ELF-1 (cell line): ENCODE data around the gene TTC32.
A peak's percentile ranks its signal among the peaks of the same experiment; 100 is the strongest.
"Not testable (repeated sequence)": the region's sequence is repeated elsewhere in the genome, so short reads cannot be mapped to it uniquely, and the experiment has no call there.

ENCODE experiments used
- DNase-seq: peaks from one replicate; pipeline ENCODE4 v3.0.0-alpha.2; 2016; ENCODE audit warnings: low read depth, low spot score

TTC32 gene

DNA sequence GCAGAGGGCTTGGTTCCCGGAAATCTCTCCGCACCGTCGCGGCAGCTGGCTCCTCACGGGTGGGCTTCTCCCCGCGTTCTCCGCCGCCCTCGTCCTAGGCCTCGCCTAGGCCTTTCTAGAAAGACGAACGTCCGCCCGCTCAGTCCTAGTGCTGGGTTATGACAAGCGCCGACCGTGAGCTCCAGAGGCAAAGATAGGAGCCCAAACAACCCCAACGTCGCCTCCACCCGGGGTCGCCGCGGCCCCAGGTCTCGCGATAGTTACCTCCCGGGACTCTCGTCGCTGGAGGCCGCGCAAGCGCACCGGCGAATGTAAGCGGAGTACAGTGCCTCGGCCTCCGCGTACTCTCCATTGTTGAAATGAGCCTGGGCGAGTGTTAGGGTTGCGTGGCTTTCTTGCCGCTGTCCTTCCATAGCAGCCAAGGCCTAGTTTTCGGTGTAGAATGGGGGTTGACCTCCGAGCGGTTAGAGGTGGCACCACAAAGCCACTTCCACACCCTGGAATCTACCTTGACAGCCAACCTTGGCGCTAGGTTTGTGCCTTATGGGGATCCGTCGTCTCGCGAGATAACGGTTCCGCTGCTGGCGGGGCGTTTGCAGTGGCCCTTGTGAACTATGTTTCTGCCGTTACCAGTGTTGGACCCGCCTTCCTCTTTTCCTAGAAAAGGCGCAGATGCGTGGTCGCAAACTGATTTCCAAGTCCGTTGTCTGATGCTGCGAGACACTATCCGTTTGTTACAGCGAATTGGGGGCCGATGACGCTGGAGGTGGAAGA is at the start of gene TTC32:
TTC32 (minus strand) TSS at position 542 of the 774 bp plus-strand sequence; CDS start at position 413, 129 bp downstream.
- peak; percentile 95 for DNase-seq

GRCh38 chr2:19949071-19949470 is 47.3 kb upstream of the TTC32 start:
- no peak for DNase-seq

DNA sequence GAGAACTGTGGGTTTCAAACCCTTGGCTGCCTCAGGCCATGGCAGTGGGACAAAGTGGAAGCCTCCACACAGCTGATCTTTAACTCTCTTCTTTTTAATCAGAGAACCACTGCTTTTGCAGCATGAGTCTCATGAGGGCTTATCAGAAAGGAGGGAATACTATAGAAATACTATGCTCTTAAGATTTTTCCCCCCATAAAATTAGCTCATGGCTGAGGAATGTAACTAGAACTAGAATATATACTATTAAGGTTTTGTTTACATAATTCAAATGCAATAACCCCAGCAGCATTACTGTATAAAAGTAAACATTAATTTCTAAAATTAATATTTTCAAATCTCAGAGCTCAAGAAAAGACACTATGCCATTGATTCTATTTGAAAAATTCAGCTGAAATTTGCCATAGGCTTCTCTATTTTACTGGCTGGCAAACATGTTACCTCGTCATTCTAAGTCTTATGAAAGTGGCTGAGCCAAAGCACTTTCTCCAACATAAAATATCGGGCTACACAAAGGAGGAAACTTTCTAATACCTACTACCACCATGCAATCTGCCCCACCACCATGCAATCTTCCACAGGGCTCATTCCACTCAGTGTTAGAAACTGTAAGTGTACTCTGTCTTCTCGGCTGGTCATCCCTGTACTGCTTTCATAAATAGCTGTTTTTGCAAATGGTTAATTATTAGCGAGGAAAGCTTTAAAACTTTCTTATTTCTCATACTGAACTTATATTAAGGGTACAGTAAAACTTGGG is 45.6 kb upstream of the TTC32 start:
- no peak for DNase-seq

DNA sequence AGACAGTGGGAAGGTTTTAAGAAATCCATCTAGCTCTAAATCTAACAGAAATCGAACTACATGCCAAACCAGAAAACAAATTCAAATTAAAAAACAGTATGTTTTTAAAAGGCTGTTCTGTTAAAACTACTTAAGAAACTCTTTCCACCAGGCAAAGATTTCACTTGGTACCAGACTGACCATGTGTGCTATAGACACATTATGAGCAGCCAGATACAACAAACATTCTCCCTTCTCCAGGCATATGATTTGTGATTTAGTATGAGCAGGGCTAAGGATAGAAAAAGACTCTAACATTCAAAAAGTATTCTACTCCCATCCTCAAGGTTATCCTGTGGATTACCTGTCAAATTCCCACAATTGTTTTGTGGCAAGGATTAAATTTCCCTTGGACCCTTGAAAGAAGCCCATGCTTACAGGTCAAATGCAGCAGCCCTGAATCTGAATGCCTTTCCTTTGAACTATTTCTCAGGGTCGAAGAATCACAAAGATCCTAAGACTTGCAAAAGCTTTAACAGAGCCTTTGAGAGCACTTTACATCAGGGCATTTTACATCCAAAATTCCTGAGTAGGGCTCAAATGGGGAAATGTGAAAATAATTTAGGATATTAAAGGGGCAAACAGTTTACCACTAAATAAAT is 42.5 kb upstream of the TTC32 start:
- peak; percentile 9 for DNase-seq

GRCh38 chr2:19943189-19943588 is 41.4 kb upstream of the TTC32 start:
- DNase-seq = no peak

GRCh38 chr2:19942199-19942598 is 40.4 kb upstream of the TTC32 start:
- no peak for DNase-seq

DNA sequence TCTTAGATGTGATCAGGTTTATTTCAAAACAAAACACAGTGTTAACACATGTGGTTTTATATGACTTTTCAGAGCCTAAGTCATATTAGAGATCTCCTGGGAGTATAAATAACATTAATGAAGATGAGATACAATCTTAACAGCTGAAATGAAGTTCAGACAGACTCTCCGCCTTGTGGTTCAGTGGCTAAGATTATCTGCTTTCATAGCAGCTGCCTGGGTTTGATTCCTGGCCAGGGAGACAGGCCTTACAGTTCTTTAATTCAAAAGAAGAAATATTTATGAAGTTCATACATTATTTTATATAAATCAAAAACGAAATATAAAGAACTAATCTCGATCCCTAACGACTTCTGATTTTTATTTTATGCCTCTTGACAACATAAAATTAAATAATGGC is 35.2 kb upstream of the TTC32 start:
- no peak for DNase-seq

- DNase-seq = no peak
These were observed 34.4 kb upstream of the TTC32 start for GRCh38 chr2:19936203-19936602.

- DNase-seq = no peak
These were observed 31.7 kb upstream of the TTC32 start for GRCh38 chr2:19933351-19933981.

GRCh38 chr2:19932928-19933327 is 31.1 kb upstream of the TTC32 start:
- DNase-seq = no peak

- DNase-seq = no peak
These were observed 27.4 kb upstream of the TTC32 start for GRCh38 chr2:19929226-19929625.

DNA sequence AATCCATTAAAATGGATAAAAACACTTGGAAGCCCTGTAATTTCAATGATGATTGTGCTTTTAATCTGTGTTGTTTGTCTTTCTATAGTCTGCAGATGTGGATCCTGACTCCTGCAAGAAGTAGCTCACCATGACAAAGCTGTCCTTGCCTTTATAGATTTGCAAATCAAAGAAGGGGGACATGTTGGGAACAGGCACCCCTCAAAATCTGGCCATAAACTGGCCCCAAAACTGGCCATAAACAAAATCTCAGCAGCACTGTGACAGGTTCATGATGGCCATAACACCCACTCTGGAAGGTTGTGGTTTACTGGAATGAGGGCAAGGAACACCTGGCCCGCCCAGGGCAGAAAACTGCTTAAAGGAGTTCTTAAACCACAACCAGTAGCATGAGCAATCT is 26.0 kb upstream of the TTC32 start:
- DNase-seq = not testable (repeated sequence)

GRCh38 chr2:19924526-19924925 is 22.7 kb upstream of the TTC32 start:
- not testable (repeated sequence) for DNase-seq

- not testable (repeated sequence) for DNase-seq
These were observed 20.4 kb upstream of the TTC32 start for GRCh38 chr2:19922188-19922587.

DNA sequence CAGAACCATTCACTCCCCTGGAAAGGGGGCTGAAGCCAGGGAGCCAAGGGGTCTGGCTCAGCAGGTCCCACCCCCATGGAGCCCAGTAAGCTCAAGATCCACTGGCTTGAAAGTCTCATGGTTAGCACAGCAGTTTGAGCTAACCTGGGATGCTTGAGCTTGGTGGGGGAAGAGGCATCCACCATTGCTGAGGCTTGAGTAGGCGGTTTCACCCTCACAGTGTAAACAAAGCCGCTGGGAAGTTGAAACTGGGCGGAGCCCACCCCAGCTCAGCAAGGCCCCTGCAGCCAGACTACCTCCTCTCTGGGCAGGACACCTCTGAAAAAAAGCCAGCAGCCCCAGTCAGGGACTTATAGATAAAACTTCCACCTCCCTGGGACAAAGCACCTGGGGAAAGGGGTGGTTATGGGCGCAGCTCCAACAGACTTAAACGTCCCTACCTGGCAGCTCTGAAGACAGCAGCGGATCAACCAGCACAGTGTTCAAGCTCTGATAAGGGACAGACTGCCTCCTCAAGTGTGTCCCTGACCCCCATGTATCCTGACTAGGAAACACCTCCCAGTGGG is 14.7 kb upstream of the TTC32 start:
- peak; percentile 78 for DNase-seq

- DNase-seq = no peak
These were observed 12.6 kb upstream of the TTC32 start for GRCh38 chr2:19914266-19914975.

DNA sequence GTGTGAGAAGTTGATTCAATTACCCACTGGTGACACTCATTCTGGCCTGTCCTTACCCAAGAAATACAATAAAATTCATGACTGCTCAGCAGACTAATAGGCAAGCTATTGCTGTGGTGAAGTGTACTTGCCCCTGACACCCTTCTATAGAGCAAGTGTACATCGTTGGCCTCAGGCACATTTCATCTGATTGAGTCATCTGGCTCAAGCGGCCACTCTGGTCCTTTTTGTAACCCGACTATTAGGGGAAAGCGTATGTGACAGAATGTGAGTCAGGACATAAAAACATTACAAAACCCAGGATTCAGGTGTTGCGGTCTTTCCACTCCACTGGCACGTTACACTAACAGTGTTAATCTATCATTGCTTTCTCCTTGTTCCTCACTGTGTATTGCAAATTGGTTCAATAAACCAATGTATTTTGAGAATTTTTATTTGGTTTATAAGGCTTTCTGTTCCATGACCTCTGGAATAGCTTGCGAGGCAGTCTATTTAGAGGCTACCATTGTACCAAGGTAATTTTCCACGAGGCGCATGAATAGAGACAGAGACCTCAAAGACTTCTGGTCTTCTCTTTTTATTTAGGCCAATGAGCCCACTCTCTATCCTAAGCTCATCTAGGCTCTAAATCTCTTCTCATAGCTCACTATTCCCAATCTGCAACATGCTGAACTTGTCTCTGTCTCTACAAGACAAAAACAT is 10.2 kb upstream of the TTC32 start:
- DNase-seq = peak; percentile 46

GRCh38 chr2:19902216-19902740 is 495 bp upstream of the TTC32 start:
- DNase-seq = no peak

DNA sequence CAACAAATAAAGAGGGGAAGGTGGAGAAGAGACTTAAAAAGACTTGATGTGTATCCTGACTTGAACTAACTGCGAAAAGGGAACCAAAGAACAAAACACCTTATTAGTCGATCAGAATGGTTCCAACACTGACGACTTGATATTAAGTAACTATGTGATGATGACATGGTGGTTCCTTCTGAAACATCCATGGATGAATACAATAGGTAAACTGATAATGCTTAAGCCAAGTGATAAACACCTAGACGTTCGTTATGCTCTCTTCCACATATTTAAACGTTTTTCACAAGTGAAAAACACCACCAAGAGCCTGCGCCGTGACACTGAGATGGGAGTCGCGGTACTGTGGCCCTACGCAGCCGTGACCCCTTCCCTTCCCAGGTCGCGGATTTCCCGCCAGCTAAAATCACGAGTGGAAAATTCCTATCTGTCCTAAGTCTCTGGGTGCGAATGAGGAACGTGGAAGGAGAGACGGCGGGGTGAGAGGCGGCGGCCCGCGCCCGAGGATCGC is 797 bp downstream of the TTC32 start:
- no peak for DNase-seq
